ENCODE results near the gene PSEN2.

The PSEN2 gene

GRCh38 chr1:226865590-226865989 lies 4.8 kb upstream of the PSEN2 start:
- no peak for DNase-seq (ENCODE audit: low read depth)

GRCh38 chr1:226867461-226868054 lies 2.9 kb upstream of the PSEN2 start:
- DNase-seq (ENCODE audit: low read depth) = no peak

GRCh38 chr1:226868726-226869125 lies 1.7 kb upstream of the PSEN2 start:
- DNase-seq (ENCODE audit: low read depth) = no peak

DNA sequence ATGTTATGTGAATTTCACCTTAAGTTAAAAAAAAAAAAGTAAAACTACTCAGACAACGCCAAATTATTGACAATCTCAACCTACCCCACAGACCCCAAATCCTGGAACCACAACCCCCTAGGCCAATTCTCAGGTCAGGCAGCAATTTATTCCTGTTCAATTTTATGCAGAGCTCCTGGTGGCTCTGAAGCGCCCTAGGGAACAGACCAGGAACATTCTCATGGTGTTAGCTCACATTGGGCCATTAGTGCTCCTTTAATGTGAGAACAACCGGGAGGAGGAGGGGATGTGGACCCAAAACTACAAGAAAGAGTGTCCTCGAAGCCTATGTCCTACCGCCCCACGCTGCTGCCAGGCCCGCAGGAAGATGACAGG lies 403 bp upstream of the PSEN2 start:
- DNase-seq (ENCODE audit: low read depth) = no peak

- no peak for DNase-seq (ENCODE audit: low read depth)
Measured at GRCh38 chr1:226871636-226872327, 1.4 kb downstream of the PSEN2 start.

GRCh38 chr1:226872437-226872836 lies 2.0 kb downstream of the PSEN2 start:
- no peak for DNase-seq (ENCODE audit: low read depth)

DNA sequence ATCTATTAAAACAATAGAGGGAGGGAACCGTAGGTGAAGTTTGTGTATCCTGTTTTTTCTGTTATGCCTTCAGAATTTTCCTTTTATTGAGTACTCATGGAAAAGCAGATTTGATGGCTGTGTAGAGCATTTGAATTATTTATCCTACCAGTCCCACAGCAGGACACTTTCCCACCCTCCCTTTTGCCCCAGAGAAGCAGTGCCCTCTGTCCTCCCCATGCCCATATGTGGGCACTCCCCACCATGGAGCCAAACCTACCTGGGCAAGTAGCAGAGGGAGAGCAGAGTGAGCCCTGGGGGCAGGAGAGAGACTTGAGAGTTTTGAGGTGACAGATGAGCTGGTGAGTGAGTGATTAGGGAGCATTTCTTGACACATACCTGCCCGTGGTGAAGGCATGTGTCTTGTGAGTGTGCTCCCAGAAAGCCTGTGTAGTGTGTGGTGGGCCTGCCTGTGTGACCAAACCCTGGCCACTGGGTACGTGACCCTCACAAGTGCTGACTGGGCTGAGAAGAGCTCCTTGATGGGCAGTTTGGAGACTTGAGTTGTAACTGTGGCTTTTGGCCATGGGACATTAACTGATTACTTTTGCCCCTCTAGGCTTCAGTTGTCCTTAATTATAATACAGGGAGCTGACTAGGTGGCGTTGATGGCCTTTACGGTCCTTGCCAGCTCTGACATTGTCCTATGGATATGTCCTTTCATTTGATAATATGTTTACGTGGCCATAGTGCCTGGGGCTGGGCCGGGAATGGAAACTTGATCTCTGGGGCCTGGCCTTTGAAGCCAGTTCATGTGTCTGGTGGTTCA lies 3.6 kb downstream of the PSEN2 start:
- no peak for DNase-seq (ENCODE audit: low read depth)

GRCh38 chr1:226874579-226875425 lies 4.4 kb downstream of the PSEN2 start:
- no peak for DNase-seq (ENCODE audit: low read depth)

DNA sequence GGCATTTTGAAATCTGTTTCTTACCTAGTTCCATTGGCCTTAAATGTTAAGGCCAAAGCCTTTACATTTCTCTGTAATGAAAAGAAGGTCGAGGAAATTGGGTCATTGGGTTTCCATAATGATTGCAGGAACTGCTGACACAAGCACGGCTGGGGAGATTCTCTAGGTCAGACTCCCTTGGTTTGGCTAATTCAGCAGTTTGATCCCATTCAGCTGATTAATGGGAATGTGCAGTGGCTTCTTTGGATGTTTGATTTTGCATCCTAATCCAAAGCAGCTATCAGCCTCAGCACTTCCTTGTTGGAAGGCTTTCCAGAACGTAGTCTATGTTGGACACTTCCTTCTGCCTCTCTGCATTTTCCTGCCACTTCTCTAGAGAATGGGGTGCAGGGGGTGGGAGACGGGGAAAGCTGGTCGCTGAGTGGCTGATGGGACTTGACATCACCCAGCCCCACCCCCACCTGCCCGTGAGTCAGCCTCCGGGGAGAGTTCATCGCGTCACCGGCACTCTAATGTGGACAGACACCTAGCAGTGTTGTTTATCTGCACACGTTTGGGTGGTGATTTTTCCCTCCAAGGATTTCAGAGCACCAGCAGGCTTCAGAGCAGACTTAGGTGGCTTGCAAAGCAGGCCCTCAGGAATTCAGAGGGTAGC lies 5.4 kb downstream of the PSEN2 start:
- no peak for DNase-seq (ENCODE audit: low read depth)

GRCh38 chr1:226877669-226878068 lies 7.3 kb downstream of the PSEN2 start:
- no peak for DNase-seq (ENCODE audit: low read depth)

- no peak for DNase-seq (ENCODE audit: low read depth)
Measured at GRCh38 chr1:226880372-226881287, 10.2 kb downstream of the PSEN2 start.

GRCh38 chr1:226881515-226882185 lies 11.2 kb downstream of the PSEN2 start:
- no peak for DNase-seq (ENCODE audit: low read depth)

DNA sequence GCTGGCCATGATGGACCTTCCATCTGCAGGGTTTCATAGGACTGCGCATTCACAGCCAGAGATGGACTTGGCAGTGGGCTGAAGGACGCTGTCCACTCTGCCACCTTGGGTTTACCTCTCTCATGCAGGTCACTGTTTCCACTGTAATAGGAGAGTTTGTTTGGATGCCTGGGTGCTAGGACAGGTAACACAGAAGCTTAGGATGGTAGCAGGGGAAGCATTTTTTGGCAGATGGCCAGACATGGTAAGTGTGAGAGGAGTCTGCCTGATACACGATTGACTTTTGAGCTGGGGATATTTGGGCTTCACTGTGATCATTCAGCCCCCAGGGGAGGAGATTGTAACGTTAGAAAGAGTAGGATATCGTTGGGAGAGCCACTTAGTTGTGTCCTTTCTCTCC lies 11.8 kb downstream of the PSEN2 start:
- DNase-seq (ENCODE audit: low read depth) = no peak

DNA sequence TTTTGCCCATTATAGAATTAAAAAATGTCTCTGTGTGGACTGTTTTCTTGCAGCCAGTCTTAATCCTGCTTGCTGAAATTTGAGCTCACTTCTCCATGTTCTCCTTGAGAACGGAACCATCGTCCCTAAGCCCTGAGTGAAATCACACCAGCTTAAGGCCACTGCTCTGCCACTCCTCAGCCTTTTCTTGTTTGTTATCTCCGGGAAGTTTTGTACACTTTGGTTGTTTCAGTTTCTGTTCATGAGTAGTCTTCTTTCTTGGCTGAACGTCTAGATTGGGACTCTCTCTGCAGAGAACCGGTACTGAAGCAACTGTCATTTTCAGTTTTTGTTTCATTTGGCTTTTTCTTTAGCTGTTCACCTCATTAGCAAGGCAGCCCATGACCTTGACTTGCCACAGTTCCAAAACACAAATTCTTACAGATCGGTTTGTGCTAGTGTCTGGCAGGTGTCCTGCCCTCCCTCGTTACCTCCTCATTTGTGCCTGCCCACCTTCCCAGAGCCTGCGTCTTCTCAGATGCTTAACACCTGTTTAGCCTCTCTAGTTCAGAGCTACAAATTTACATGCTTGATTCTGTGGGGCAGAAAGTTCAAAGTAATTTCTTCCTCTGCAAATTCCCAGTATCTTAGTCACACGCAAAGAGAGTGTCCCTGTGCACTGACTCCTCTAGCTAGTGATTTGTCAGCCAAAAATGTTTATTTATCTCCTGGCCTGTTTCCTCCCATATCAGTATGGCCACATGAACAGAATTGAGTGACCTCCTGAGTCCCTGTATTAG lies 12.4 kb downstream of the PSEN2 start:
- no peak for DNase-seq (ENCODE audit: low read depth)

DNA sequence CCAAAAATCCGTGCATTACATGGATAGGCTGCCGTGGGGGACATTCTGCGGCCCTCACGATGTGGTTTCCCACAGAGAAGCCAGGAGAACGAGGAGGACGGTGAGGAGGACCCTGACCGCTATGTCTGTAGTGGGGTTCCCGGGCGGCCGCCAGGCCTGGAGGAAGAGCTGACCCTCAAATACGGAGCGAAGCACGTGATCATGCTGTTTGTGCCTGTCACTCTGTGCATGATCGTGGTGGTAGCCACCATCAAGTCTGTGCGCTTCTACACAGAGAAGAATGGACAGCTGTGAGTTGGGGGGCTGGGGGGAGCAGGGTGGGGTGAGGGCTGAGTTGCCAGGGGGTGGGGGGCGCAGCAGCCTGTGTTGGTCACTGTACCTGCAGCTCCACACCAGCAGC lies 13.2 kb downstream of the PSEN2 start:
- no peak for DNase-seq (ENCODE audit: low read depth)

- no peak for DNase-seq (ENCODE audit: low read depth)
Measured at GRCh38 chr1:226884116-226884625, 13.8 kb downstream of the PSEN2 start.

- DNase-seq (ENCODE audit: low read depth) = no peak
Measured at GRCh38 chr1:226884966-226885820, 14.8 kb downstream of the PSEN2 start.
